Measurements from ENCODE around the gene TMEM117.
"Not testable (repeated sequence)": the region's sequence is repeated elsewhere in the genome, so short reads cannot be mapped to it uniquely, and the experiment has no call there.

The TMEM117 gene

GRCh38 chr12:44118946-44119345, 283.1 kb downstream of the TMEM117 start:
- no peak for DNase-seq

- DNase-seq: no peak
These were observed 290.9 kb downstream of the TMEM117 start for GRCh38 chr12:44126806-44127205.

- no peak for DNase-seq
These were observed 292.3 kb downstream of the TMEM117 start for GRCh38 chr12:44127966-44128710.

- no peak for DNase-seq
These were observed 307.3 kb downstream of the TMEM117 start for GRCh38 chr12:44143175-44143574.

GRCh38 chr12:44148936-44149335, 313.1 kb downstream of the TMEM117 start:
- no peak for DNase-seq

- DNase-seq: no peak
These were observed 318.2 kb downstream of the TMEM117 start for GRCh38 chr12:44154128-44154527.

- DNase-seq: no peak
These were observed 319.5 kb downstream of the TMEM117 start for GRCh38 chr12:44155358-44155757.

- no peak for DNase-seq
These were observed 321.5 kb downstream of the TMEM117 start for GRCh38 chr12:44157359-44157758.

GRCh38 chr12:44158746-44159145, 322.9 kb downstream of the TMEM117 start:
- no peak for DNase-seq

GRCh38 chr12:44159216-44159615, 323.3 kb downstream of the TMEM117 start:
- DNase-seq: no peak

- DNase-seq: no peak
These were observed 324.0 kb downstream of the TMEM117 start for GRCh38 chr12:44159862-44160261.

GRCh38 chr12:44162961-44163360, 327.1 kb downstream of the TMEM117 start:
- DNase-seq: no peak

GRCh38 chr12:44174053-44174452, 338.2 kb downstream of the TMEM117 start:
- DNase-seq: no peak

GRCh38 chr12:44184499-44185206, 348.8 kb downstream of the TMEM117 start:
- no peak for DNase-seq

- DNase-seq: no peak
These were observed 357.4 kb downstream of the TMEM117 start for GRCh38 chr12:44193281-44193680.

- DNase-seq: not testable (repeated sequence)
These were observed 359.8 kb downstream of the TMEM117 start for GRCh38 chr12:44195719-44196118.

GRCh38 chr12:44206045-44206444, 370.2 kb downstream of the TMEM117 start:
- DNase-seq: no peak

GRCh38 chr12:44217146-44217883, 381.4 kb downstream of the TMEM117 start:
- DNase-seq: no peak

GRCh38 chr12:44223736-44224135, 387.9 kb downstream of the TMEM117 start:
- no peak for DNase-seq

GRCh38 chr12:44224399-44225148, 388.7 kb downstream of the TMEM117 start:
- no peak for DNase-seq

GRCh38 chr12:44225149-44225510, 389.2 kb downstream of the TMEM117 start:
- no peak for DNase-seq

- no peak for DNase-seq
These were observed 391.7 kb downstream of the TMEM117 start for GRCh38 chr12:44227616-44228015.

- no peak for DNase-seq
These were observed 394.0 kb downstream of the TMEM117 start for GRCh38 chr12:44229846-44230245.

All from SW 1271 (cell line).